PFSK-1 (cell line): ENCODE measurements around the gene HMX1.

Source experiments
- FOXP2 ChIP-seq: optimal IDR thresholded peaks from 2 replicates; pipeline ENCODE3; 2011; ENCODE audit warnings: borderline replicate concordance, control low read depth, inconsistent platforms; ENCODE audit not compliant: insufficient read depth; ENCODE audit errors: extremely low read length, extremely low read depth
- REST ChIP-seq, 2 experiments: IDR thresholded peaks; 2 replicates each; pipeline versions ENCODE4 v1.6.1 to v1.8.0; 2011 to 2012; ENCODE audit warnings: low read depth in 2 of 2, low read length in 2 of 2, control low read depth in 1 of 2, inconsistent platforms in 1 of 2, mild to moderate bottlenecking in 1 of 2, moderate library complexity in 1 of 2; ENCODE audit not compliant: insufficient read depth in 1 of 2
- SIN3A ChIP-seq: IDR thresholded peaks from 2 replicates; pipeline ENCODE4 v1.6.1; 2012; ENCODE audit warnings: mild to moderate bottlenecking, low read length, moderate library complexity, borderline replicate concordance; ENCODE audit not compliant: insufficient read depth

GRCh38 chr4:8912506-8912905, 40.9 kb upstream of the HMX1 start:
- TF ChIP-seq SIN3A (no peak), REST (IDR thresholded peaks at IDR 0.05; ENCODE audit: insufficient read depth in 1 of 2, low read depth in 2 of 2, low read length in 2 of 2) (no peak), FOXP2 (no peak)
